ENCODE data around the gene MLLT3.

DNA sequence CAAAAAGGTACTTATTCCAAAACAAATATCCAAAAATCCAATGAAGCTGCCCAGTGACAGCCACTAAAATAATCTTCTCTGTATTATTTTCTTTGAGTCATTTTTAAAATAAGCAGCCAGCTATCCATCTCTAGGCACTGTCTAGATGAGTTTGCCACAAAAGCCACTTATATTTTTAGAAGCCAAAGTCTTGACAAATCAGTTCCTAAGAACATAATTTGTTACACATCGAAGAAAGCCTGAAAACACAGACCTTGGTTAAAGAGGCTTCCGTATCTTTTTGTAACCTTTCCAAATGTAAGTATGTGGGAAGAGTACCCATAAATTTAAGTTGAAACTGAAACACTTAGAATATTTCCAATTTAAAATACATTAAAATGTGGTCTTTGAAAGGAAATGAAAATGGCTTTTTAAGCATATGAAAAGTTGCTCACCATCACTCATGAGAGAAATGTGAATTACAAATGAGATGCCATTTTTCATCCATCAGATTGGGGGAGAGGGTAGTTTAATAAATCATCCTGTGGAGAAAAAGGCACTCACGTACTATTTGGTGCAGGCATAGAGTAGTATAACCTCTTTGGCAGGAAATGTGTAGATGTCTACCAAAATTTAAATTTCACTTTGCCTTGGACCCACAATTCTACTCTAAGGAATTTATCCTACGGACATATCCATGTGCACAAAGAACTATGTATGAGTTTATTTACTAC, 180.4 kb downstream of the MLLT3 start:
- TF ChIP-seq, protein P1, sequence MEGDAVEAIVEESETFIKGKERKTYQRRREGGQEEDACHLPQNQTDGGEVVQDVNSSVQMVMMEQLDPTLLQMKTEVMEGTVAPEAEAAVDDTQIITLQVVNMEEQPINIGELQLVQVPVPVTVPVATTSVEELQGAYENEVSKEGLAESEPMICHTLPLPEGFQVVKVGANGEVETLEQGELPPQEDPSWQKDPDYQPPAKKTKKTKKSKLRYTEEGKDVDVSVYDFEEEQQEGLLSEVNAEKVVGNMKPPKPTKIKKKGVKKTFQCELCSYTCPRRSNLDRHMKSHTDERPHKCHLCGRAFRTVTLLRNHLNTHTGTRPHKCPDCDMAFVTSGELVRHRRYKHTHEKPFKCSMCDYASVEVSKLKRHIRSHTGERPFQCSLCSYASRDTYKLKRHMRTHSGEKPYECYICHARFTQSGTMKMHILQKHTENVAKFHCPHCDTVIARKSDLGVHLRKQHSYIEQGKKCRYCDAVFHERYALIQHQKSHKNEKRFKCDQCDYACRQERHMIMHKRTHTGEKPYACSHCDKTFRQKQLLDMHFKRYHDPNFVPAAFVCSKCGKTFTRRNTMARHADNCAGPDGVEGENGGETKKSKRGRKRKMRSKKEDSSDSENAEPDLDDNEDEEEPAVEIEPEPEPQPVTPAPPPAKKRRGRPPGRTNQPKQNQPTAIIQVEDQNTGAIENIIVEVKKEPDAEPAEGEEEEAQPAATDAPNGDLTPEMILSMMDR (IDR thresholded peaks at IDR 0.05): no peak
- TF ChIP-seq POLR2A (IDR thresholded peaks at IDR 0.05): no peak

Data from body of pancreas (tissue), 4 donors.